ENCODE data around the gene DDX51.

DDX51 gene

GRCh38 chr12:132187646-132188450, 43.7 kb upstream of the DDX51 start:
- H3K18ac ChIP-seq (ENCODE audit: low read length), result peak overlapping the region; percentile 83
- peak overlapping the region; percentile 48 for H2BK5ac ChIP-seq (ENCODE audit: low read length)
- H2BK120ac ChIP-seq (ENCODE audit: low read depth, low read length), result no peak overlapping the region
- peaks cover 0 to 85% (median 18%) of the 10 kb centered on the region in 3 experiments for H3K27me3 ChIP-seq (ENCODE audit: control insufficient read depth in 3 of 3, insufficient read depth in 3 of 3, low read depth in 1 of 3, low read length in 3 of 3)
- H3K36me3 ChIP-seq (replicated peaks in 1 of 2; ENCODE audit: control insufficient read depth in 2 of 2, insufficient read depth in 2 of 2, low read length in 2 of 2), result no peaks in the 10 kb centered on the region
- H3K27ac ChIP-seq (replicated peaks; ENCODE audit: low read length), result no peak overlapping the region
- no peak overlapping the region for H3K23ac ChIP-seq (ENCODE audit: low read depth, low read length, poor library complexity)
- no peak overlapping the region for H2AFZ ChIP-seq (ENCODE audit: low read length)
- no peak overlapping the region for H3K4me2 ChIP-seq (ENCODE audit: insufficient read depth, low read length, poor library complexity, severe bottlenecking)
- H4K8ac ChIP-seq (ENCODE audit: low read depth, low read length), result peak overlapping the region; percentile 43
- DNase-seq (ENCODE audit: low spot score), result no peak
- H3K14ac ChIP-seq (ENCODE audit: low read length), result peak overlapping the region; percentile 38
- H3K4me1 ChIP-seq (ENCODE audit: control insufficient read depth in 2 of 2, insufficient read depth in 1 of 2, low read depth in 1 of 2, low read length in 2 of 2), result peaks cover 6 to 9% of the 10 kb centered on the region in 2 donors
- H3K79me1 ChIP-seq (ENCODE audit: low read depth, low read length), result peaks cover 2% of the 10 kb centered on the region
- H3K9ac ChIP-seq (ENCODE audit: low read depth, low read length, poor library complexity), result no peak overlapping the region
- H2BK15ac ChIP-seq (ENCODE audit: low read length), result no peak overlapping the region
- WGBS, 2 donors (ENCODE audit: extremely low coverage in 2 of 2, insufficient read length in 2 of 2, insufficient replicate concordance in 1 of 2), result no CpG with 5 or more reads among the region's 35 CpGs
- no peak overlapping the region for H3K4ac ChIP-seq (ENCODE audit: low read length)
- H2BK12ac ChIP-seq (ENCODE audit: low read length), result no peak overlapping the region
- H2AK5ac ChIP-seq (ENCODE audit: low read depth, low read length), result peak overlapping the region; percentile 46
- H3K4me3 ChIP-seq (ENCODE audit: low read length in 2 of 2), result no peak overlapping the region
- peaks cover 0 to 3% of the 10 kb centered on the region in 2 donors for H3K9me3 ChIP-seq (replicated peaks in 1 of 2; ENCODE audit: control insufficient read depth in 2 of 2, insufficient read depth in 1 of 2, low read depth in 1 of 2, low read length in 2 of 2)
- no peak overlapping the region for H4K91ac ChIP-seq (ENCODE audit: low read depth, low read length, poor library complexity)

- Histone ChIP-seq H3K79me1 (ENCODE audit: low read depth, low read length) (peaks cover 2% of the 10 kb centered on the region), H3K4ac (ENCODE audit: low read length) (no peak overlapping the region), H2BK5ac (ENCODE audit: low read length) (peak overlapping the region; percentile 48), H3K4me3 (ENCODE audit: low read length in 2 of 2) (no peak overlapping the region), H2BK15ac (ENCODE audit: low read length) (no peak overlapping the region), H3K18ac (ENCODE audit: low read length) (no peak overlapping the region), H2BK120ac (ENCODE audit: low read depth, low read length) (no peak overlapping the region), H4K8ac (ENCODE audit: low read depth, low read length) (no peak overlapping the region), H3K9me3 (replicated peaks in 1 of 2; ENCODE audit: control insufficient read depth in 2 of 2, insufficient read depth in 1 of 2, low read depth in 1 of 2, low read length in 2 of 2) (peaks cover 0 to 3% of the 10 kb centered on the region in 2 donors), H2BK12ac (ENCODE audit: low read length) (no peak overlapping the region), H2AFZ (ENCODE audit: low read length) (no peak overlapping the region), H3K4me1 (ENCODE audit: control insufficient read depth in 2 of 2, insufficient read depth in 1 of 2, low read depth in 1 of 2, low read length in 2 of 2) (peaks cover 6 to 9% of the 10 kb centered on the region in 2 donors), H3K4me2 (ENCODE audit: insufficient read depth, low read length, poor library complexity, severe bottlenecking) (no peak overlapping the region), H2AK5ac (ENCODE audit: low read depth, low read length) (peak overlapping the region; percentile 75), H3K23ac (ENCODE audit: low read depth, low read length, poor library complexity) (peak overlapping the region; percentile 67), H3K27ac (replicated peaks; ENCODE audit: low read length) (no peak overlapping the region), H4K91ac (ENCODE audit: low read depth, low read length, poor library complexity) (no peak overlapping the region), H3K27me3 (ENCODE audit: control insufficient read depth in 3 of 3, insufficient read depth in 3 of 3, low read depth in 1 of 3, low read length in 3 of 3) (peaks cover 0 to 79% (median 18%) of the 10 kb centered on the region in 3 experiments), H3K14ac (ENCODE audit: low read length) (peak overlapping the region; percentile 64), H3K9ac (ENCODE audit: low read depth, low read length, poor library complexity) (no peak overlapping the region), H3K36me3 (replicated peaks in 1 of 2; ENCODE audit: control insufficient read depth in 2 of 2, insufficient read depth in 2 of 2, low read length in 2 of 2) (no peaks in the 10 kb centered on the region)
- WGBS, 2 donors (ENCODE audit: extremely low coverage in 2 of 2, insufficient read length in 2 of 2, insufficient replicate concordance in 1 of 2), result no CpG with 5 or more reads among the region's 39 CpGs
- no peak for DNase-seq (ENCODE audit: low spot score)
Observed at GRCh38 chr12:132186857-132187620, 42.9 kb upstream of the DDX51 start.

GRCh38 chr12:132186208-132186856, 42.2 kb upstream of the DDX51 start:
- Histone ChIP-seq H3K4me2 (ENCODE audit: insufficient read depth, low read length, poor library complexity, severe bottlenecking) (no peak overlapping the region), H2AFZ (ENCODE audit: low read length) (peak overlapping the region; percentile 30), H3K23ac (ENCODE audit: low read depth, low read length, poor library complexity) (no peak overlapping the region), H4K8ac (ENCODE audit: low read depth, low read length) (no peak overlapping the region), H3K18ac (ENCODE audit: low read length) (no peak overlapping the region), H2AK5ac (ENCODE audit: low read depth, low read length) (no peak overlapping the region), H3K14ac (ENCODE audit: low read length) (no peak overlapping the region), H3K79me1 (ENCODE audit: low read depth, low read length) (peaks cover 2% of the 10 kb centered on the region), H3K27me3 (ENCODE audit: control insufficient read depth in 3 of 3, insufficient read depth in 3 of 3, low read depth in 1 of 3, low read length in 3 of 3) (peaks cover 0 to 72% (median 20%) of the 10 kb centered on the region in 3 experiments), H3K4me1 (ENCODE audit: control insufficient read depth in 2 of 2, insufficient read depth in 1 of 2, low read depth in 1 of 2, low read length in 2 of 2) (peaks cover 6 to 9% of the 10 kb centered on the region in 2 donors), H2BK12ac (ENCODE audit: low read length) (no peak overlapping the region), H3K9ac (ENCODE audit: low read depth, low read length, poor library complexity) (no peak overlapping the region), H3K4me3 (ENCODE audit: low read length in 2 of 2) (no peak overlapping the region), H3K4ac (ENCODE audit: low read length) (no peak overlapping the region), H3K27ac (replicated peaks; ENCODE audit: low read length) (no peak overlapping the region), H2BK5ac (ENCODE audit: low read length) (no peak overlapping the region), H2BK15ac (ENCODE audit: low read length) (no peak overlapping the region), H2BK120ac (ENCODE audit: low read depth, low read length) (no peak overlapping the region), H3K36me3 (replicated peaks in 1 of 2; ENCODE audit: control insufficient read depth in 2 of 2, insufficient read depth in 2 of 2, low read length in 2 of 2) (no peaks in the 10 kb centered on the region), H3K9me3 (replicated peaks in 1 of 2; ENCODE audit: control insufficient read depth in 2 of 2, insufficient read depth in 1 of 2, low read depth in 1 of 2, low read length in 2 of 2) (peaks cover 0 to 4% of the 10 kb centered on the region in 2 donors), H4K91ac (ENCODE audit: low read depth, low read length, poor library complexity) (no peak overlapping the region)
- DNase-seq (ENCODE audit: low spot score), result no peak
- WGBS, 2 donors (ENCODE audit: extremely low coverage in 2 of 2, insufficient read length in 2 of 2, insufficient replicate concordance in 1 of 2), result no CpG with 5 or more reads among the region's 24 CpGs
